GM21529 (cell line): ENCODE results near the gene KISS1.
A peak's percentile ranks its signal among the peaks of the same experiment; 100 is the strongest.

Experiments used
- ATAC-seq: cut with Tn5 transposase; IDR thresholded peaks from one replicate; pipeline ENCODE4 v1.9.1; 2021; ENCODE audit not compliant: unreplicated experiment

Gene KISS1

GRCh38 chr1:204218552-204218951 is 22.3 kb upstream of the KISS1 start:
- no peak for ATAC-seq

- no peak for ATAC-seq
Measured at GRCh38 chr1:204217648-204218000, 21.3 kb upstream of the KISS1 start.

GRCh38 chr1:204216880-204217647 is 20.8 kb upstream of the KISS1 start:
- ATAC-seq, result no peak

- ATAC-seq, result no peak
Measured at GRCh38 chr1:204216236-204216635, 19.9 kb upstream of the KISS1 start.

- ATAC-seq, result peak; percentile 64
Measured at GRCh38 chr1:204213668-204214662, 17.7 kb upstream of the KISS1 start, which contains the start of gene GOLT1A. TSS of gene GOLT1A (minus strand) at chr1:204213988. CDS start at chr1:204213906, 82 bp downstream.

GRCh38 chr1:204212715-204213114 is 16.4 kb upstream of the KISS1 start:
- ATAC-seq, result no peak

- ATAC-seq, result no peak
Measured at GRCh38 chr1:204211046-204211445, 14.8 kb upstream of the KISS1 start.

GRCh38 chr1:204207136-204207616 is 10.9 kb upstream of the KISS1 start:
- no peak for ATAC-seq

GRCh38 chr1:204206121-204206520 is 9.8 kb upstream of the KISS1 start:
- ATAC-seq, result no peak

- no peak for ATAC-seq
Measured at GRCh38 chr1:204205486-204205885, 9.2 kb upstream of the KISS1 start.

- no peak for ATAC-seq
Measured at GRCh38 chr1:204204944-204205343, 8.7 kb upstream of the KISS1 start.

GRCh38 chr1:204203206-204203767 is 7.0 kb upstream of the KISS1 start:
- no peak for ATAC-seq

GRCh38 chr1:204202481-204202880 is 6.2 kb upstream of the KISS1 start:
- ATAC-seq, result no peak

GRCh38 chr1:204201348-204202040 is 5.2 kb upstream of the KISS1 start:
- no peak for ATAC-seq

- no peak for ATAC-seq
Measured at GRCh38 chr1:204199579-204199978, 3.3 kb upstream of the KISS1 start.

GRCh38 chr1:204198348-204199340 is 2.4 kb upstream of the KISS1 start:
- ATAC-seq, result no peak

- no peak for ATAC-seq
Measured at GRCh38 chr1:204197068-204197467, 777 bp upstream of the KISS1 start.

- no peak for ATAC-seq
Measured at GRCh38 chr1:204194771-204195170, 1.5 kb downstream of the KISS1 start.

- ATAC-seq, result no peak
Measured at GRCh38 chr1:204194080-204194479, 2.2 kb downstream of the KISS1 start.
